Measurements from ENCODE around the gene TMEM50A. TPM values are rescaled to one million over a fixed set of nuclear protein-coding genes. Genes with fewer than 3 reads are reported as not detected.
"Not testable (repeated sequence)": the region's sequence is repeated elsewhere in the genome, so short reads cannot be mapped to it uniquely, and the experiment has no call there.

The TMEM50A gene
- total and polyA plus RNA-seq, 9 of the 15 experiments (the other 6 are each of a cell fraction or from before 2014, with no cell fraction given) = 43.7 to 195 (median 137) TPM

DNA sequence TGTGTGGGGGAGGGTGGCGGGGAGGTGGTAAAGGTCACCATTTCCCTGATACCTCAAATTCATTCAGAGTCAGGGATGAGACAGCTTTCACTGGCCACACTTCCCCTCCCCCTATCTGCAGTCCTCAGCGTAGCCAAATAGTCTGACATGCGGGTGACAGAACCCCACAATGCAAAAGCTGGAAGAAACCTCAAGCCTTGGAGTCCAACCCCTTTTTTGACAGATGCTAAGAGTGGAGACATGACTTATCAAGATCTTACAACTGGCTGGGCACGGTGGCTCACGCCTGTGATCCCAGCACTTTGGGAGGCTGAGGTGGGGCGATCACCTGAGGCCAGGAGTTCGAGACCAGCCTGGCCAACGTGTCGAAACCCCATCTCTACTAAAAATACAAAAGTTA is 16.0 kb upstream of the TMEM50A start (continued):
- TF ChIP-seq TEAD4 (IDR thresholded peaks at IDR 0.05; ENCODE audit: low read length) (peak; percentile 33; the same call in 1 of the 2 replicates), MYC (IDR thresholded peaks at IDR 0.05; ENCODE audit: low read depth, low read length) (0 out of 2 replicates have a peak, but pooled peaks have one; percentile 19), KDM1A (IDR thresholded peaks at IDR 0.05) (peak in 1 of 2 experiments; percentile 19; a peak in 1 of 4 replicates), HDAC1 (IDR thresholded peaks at IDR 0.05) (peak in 1 of 2 experiments; percentile 51; a peak in 2 of 4 replicates), TAL1 (IDR thresholded peaks at IDR 0.05) (peak; percentile 38; the same call in 1 of the 2 replicates), L3MBTL2 (IDR thresholded peaks at IDR 0.05) (peak; percentile 20; the same call in 1 of the 2 replicates), SOX6 (IDR thresholded peaks at IDR 0.05) (peak; percentile 28; the same call in 1 of the 2 replicates), CBFA2T3 (IDR thresholded peaks at IDR 0.05) (peak; percentile 49), CTBP1 (IDR thresholded peaks at IDR 0.05; ENCODE audit: borderline replicate concordance) (0 out of 2 replicates have a peak, but pooled peaks have one; percentile 43), MNT (conservative IDR thresholded peaks at IDR 0.05) (0 out of 4 replicates have a peak, but pooled peaks of 1 of the 2 experiments have one; percentile 30), NFIC (IDR thresholded peaks at IDR 0.05) (peak; percentile 11; the same call in 1 of the 2 replicates), CXXC5 (CRISPR knock-in tag; IDR thresholded peaks at IDR 0.05) (peak; percentile 37)
- not testable (repeated sequence) for TF ChIP-seq TEAD4 (CRISPR knock-in tag; IDR thresholded peaks at IDR 0.05; ENCODE audit: borderline replicate concordance); MYC (CRISPR knock-in tag; IDR thresholded peaks at IDR 0.05; ENCODE audit: borderline replicate concordance, low read depth)
- TF ChIP-seq, protein P1, sequence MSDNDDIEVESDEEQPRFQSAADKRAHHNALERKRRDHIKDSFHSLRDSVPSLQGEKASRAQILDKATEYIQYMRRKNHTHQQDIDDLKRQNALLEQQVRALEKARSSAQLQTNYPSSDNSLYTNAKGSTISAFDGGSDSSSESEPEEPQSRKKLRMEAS (CRISPR knock-in tag; IDR thresholded peaks at IDR 0.05) = peak; percentile 26; the same call in 1 of the 2 replicates

GRCh38 chr1:25324407-25324806 is 13.7 kb upstream of the TMEM50A start:
- H3K27ac ChIP-seq (ENCODE audit: extremely low read depth, low read depth, low read length); FAIRE-seq; H2AFZ ChIP-seq (ENCODE audit: low read depth, low read length); H3K4me2 ChIP-seq (ENCODE audit: insufficient read depth, low read length); H3K27me3 ChIP-seq (ENCODE audit: control insufficient read depth in 2 of 2, insufficient read depth in 2 of 2, low read length in 2 of 2); H4K20me1 ChIP-seq (replicated peaks; ENCODE audit: control insufficient read depth, insufficient read depth, low read length); H3K9me1 ChIP-seq (ENCODE audit: control insufficient read depth, insufficient read depth, low read length); H3K9ac ChIP-seq (ENCODE audit: insufficient read depth in 1 of 2, low read depth in 2 of 2, low read length in 2 of 2); ATAC-seq; BruUV-seq (replicated peaks); H3K4me1 ChIP-seq (replicated peaks in 1 of 2; ENCODE audit: control insufficient read depth in 2 of 2, insufficient read depth in 2 of 2, low read length in 2 of 2); POLR2A ChIA-PET; H3K4me3 ChIP-seq; in situ Hi-C loops (cut with MboI); intact Hi-C loops (cut with micrococcal nuclease); H3K79me2 ChIP-seq (ENCODE audit: control insufficient read depth, insufficient read depth, low read length); CTCF ChIA-PET (ENCODE audit: low intra/inter-chr PET ratio); H3K9me3 ChIP-seq (replicated peaks; ENCODE audit: control insufficient read depth, insufficient read depth, low read depth, low read length); DNase-seq (ENCODE audit: extremely low read depth in 1 of 4, low spot score in 3 of 4); H3K36me3 ChIP-seq (ENCODE audit: control insufficient read depth, insufficient read depth, low read length): not testable (repeated sequence)
- WGBS (ENCODE audit: insufficient coverage, low coverage, missing lambda C conversion rate) = no CpG with 5 or more reads among the region's 3 CpGs
